Embryonic facial prominence (tissue), 1 donor: ENCODE data around the gene ENOSF1.
"Not testable (repeated sequence)": the region's sequence is repeated elsewhere in the genome, so short reads cannot be mapped to it uniquely, and the experiment has no call there.

ENCODE experiments used
- DNase-seq: peaks from one replicate; pipeline ENCODE4 v3.0.0-alpha.2; 2016; ENCODE audit errors: extremely low spot score

The ENOSF1 gene

DNA sequence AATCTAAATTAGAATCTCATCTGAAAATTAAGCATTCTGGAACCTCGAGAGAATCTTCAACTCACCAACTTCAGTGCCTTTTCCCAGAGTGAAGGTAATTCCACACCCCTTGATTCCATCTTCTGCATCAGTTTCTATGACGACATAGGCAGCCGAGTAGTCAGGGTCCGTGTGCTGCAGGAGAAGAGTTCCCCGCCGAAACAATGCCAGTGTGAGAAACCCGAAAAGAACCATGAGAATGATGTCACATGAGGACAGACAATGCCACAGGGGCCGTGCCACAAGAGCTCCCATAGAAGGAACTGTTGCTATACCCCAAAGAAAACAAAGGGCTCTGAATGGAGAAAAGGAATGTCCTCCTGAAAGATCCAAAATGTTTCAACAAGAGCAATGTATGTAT lies 6.0 kb downstream of the ENOSF1 start:
- DNase-seq, result no peak

DNA sequence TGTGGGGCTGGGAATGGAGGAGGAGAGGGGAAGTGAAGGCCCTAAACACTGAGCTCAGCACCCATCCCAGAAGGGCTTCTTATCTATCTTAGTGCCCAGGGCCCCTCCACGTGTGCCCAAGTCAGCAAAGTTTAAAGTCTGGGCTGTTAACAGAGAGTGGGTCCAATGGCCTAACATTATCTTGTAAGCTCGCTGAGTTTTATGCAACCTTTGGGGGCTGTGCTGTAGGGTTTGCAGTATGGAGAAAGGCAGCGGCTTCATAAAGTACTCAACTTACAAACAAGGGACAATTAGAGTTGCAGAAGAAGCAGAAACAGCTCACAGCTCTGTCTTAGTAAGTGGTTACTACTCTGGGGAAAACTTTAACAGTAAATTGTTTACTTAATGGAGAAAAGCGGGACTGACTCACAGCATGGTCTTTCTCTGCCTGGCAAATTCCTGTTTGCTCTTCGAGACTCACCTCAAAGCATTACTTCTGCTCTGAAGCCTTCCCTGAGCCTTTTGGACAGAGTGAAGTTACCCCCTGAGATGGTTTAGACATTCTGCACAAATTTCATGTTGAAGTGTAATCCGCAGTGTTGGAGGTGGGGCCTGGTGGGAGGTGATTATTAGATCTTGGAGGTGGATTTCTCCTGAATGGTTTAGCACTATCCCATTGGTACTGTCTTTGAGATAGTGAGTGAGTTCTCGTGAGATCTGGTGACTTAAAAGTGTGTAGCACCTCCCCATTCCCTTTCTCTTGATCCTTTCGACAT lies 9.0 kb downstream of the ENOSF1 start:
- no peak for DNase-seq

DNA sequence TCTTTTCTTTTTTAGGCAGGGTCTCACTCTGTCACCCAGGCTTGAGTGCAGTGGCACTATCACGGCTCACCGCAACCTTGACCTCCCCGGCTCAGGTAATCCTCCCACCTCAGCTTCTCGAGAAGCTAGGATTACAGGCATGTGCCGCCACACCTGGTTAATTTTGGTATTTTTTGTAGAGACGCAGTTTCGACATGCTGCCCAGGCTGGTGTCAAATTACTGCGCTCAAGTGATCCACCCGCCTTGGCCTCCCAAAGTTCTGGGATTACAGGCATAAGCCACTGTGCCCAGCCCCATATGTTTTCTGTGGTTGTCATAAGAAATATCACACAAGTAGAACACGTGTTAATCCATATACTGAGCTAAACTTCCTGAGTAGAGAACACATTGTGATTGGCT lies 14.6 kb downstream of the ENOSF1 start:
- no peak for DNase-seq

DNA sequence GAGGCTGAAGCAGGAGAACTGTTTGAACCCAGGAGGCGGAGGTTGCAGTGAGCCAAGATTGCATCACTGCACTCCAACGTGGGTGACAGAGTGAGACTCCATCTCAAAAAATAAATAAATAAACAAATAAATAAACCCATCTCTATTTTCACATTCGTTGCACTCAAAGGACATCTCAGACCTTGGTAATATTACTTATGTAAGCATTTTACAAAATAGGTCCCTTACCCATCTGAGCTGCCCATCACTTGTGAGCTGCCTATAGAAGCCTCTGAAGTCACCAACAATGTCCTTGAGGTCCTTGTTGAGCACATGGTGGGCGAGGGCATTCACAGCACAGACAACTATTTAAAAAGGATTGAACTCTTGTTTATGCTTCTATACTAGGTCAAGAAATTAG lies 15.4 kb downstream of the ENOSF1 start:
- DNase-seq, result no peak

DNA sequence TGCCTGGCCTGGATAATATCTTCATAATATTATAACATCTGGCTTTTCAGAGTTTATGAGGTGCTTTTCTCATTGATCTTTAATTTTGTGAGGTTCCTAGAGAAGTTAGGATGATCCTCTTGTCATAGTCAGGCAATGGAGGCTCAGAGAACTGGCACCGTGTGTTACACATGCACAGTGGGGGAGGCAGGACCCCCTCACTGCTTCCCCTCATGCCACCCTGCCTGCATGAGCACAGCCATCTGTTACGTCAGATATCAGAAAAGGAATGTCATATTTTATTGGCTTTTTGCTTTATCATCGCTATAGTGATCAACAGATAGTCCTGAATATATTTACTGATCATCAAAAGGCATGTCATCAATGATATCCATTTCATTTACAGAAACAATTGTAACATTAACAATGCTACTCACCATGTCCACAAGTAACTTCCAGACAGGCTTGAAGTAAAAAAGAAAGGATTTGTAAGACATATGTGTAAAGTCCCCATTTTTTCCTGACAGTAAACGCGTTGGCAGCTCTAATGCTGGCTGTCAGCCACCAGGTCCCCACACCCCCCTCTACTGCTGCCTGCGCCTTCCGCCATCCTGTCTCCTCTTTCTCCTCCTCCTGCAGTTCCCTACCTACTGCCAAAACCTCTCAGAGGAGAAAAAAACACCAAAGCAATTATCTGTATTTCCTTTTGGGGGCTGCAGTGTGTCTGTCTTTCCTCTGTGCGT lies 18.8 kb downstream of the ENOSF1 start:
- DNase-seq, result no peak

DNA sequence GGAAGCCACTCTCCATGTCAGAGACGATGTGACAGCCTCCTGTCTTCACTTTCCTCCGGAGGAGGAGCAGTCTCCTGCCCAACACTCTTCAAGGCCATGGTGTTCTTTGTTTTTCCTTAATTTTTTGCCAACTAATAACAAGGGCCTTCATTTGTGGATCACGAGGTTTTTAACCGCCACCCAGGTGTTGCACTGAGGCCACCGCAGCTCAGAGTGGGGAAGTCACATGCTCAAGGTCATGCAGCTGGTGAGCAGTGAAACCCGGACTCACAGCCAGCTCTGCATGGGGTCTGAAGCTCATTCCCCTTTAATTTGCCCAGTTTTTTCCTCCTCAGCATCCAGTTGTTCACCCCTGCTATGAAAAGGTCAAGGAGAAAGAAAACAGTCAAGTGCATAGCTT lies 19.6 kb downstream of the ENOSF1 start:
- no peak for DNase-seq

DNA sequence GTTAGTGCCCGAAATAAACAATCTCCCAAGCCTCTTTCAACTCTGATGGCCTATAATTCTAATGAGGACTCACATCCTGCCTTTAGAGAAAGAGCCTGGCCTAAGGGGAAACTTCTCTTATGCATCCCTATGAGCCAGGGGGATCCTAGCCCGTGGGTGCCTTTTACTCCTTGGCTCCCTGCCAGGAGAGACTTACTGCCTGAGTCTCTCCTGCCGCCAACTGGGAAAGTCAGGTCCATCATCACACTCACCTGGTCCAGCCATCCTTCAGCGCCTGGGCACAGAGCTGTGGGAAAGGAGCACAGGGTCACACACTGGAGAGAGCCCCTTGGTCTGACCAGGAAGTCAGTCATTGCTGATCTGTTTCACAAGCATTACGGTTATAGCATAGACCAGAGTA lies 24.1 kb downstream of the ENOSF1 start:
- DNase-seq, result no peak

DNA sequence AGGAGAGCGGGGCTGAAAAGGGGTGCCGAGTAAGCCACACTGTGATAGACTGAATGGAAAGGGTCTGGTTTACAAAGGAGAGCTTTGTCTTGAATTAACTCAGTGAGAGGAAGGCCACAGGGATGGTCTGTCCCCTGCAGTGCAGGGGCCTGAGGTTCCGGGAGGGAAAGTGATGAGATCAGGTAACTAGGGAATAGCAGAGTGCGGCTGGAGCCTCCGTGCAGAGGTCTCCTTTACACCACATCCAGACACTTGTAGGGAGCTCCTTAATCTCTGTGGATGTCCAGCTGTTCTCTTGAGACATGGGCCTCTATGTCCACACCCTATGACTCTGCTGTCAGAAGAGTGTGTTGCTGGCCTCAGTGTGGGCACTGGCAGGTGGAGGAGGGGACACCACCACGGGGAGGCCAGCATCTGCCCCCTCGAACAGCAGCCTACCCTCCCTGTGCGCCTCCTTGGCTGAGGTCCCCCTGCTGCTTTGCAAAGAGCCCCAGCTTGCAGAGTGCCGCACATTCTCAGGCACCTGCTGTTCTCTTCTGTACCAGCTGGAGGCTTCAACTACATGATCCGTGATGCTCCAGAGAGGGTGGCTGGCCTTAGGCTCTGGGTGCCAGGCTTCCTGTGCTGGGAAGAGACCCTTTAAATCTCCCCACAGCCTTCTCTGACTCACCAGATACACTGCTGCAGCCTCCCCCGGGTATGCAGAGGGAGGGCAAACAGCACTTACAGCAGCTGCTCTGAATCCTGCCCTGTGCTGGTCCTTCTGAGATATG lies 25.9 kb downstream of the ENOSF1 start:
- no peak for DNase-seq

DNA sequence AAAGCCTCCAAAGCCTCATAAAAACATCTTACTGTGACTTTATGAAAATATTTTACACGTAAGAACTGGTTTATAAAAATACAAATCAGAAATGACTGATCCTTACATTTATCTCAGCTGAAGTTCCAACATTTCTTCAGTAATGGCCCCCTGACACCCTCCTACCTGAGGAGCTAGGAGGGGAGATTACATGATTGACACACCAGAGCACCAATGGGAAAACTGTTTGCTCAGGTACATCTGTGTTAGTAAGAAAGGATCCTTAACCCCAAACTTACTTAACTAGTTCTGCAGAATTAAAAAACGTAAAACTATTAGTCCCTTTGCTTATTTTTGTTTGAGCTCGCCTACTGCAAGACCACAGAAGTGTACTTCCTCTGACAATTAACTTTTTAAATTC lies 27.0 kb downstream of the ENOSF1 start:
- DNase-seq, result no peak

DNA sequence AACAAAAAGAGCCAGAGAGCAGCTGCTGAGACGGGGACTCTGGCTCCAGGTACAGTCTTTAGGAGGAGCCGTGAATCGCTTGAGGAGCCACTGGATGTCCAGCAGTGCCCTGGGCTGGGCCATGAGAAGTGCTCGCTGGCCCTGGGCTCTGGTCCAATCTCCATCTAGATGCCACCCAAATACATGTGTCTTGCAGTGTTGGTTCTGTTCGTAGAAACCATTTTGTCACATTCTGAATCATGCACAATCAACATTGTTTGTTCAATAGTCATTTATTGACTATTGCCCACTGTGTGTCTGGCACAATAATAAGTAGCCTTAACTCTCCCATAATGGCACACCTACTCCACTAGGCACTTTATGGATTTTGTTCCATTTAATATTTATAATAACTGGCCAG lies 28.9 kb downstream of the ENOSF1 start:
- DNase-seq, result no peak

DNA sequence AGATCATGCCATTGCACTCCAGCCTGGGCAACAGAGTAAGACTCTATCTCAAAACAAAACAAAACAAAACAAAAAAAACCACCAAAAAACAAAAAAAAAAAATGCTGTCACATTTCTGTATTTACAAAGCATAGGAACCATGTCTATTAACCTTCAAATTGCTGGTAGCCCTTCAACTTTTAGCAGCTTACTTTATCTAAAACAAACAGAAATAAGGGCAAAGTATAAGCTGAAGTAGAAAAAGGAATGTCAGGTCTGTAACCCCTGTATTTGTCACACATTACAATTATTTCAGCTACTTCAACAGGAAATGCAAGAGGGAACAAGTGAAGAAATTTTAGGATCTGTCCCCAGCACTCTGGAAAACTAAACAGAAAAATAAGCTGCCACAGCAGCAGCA lies 29.6 kb downstream of the ENOSF1 start:
- no peak for DNase-seq

DNA sequence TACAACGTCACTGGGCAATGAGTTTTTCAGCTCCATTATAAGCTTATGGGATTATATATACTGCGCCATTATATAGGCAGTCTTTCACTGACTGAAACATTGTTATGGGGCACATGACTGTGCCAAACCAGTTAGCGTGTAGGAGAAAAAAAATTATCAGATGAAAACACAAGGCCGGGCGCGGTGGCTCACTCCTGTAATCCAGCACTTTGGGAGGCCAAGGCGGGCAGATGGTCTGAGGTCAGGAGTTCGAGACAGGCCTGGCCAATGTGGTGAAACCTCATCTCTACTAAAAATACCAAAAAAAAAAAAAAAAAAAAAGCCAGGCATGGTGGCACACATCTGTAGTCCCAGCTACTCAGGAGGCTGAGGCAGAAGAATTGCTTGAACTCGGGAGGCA lies 30.0 kb downstream of the ENOSF1 start:
- not testable (repeated sequence) for DNase-seq

DNA sequence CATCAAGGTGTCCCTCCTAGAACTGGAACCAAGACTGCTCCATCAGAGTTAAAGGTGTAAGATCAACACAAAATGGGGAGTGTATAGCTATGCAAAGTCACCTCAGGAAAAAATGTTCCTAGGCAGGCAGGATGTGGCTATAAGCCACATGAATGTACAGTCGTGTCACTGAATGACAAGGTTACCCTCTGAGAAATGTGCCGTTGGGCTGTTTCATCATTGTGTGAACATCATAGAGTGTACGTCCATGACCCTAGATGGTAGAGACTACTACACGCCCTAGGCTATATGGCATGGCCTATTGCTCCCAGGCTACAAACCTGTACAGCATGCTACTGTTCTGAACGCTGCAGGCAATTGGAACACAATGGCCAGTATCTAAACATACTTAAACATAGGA lies 30.4 kb downstream of the ENOSF1 start:
- no peak for DNase-seq

DNA sequence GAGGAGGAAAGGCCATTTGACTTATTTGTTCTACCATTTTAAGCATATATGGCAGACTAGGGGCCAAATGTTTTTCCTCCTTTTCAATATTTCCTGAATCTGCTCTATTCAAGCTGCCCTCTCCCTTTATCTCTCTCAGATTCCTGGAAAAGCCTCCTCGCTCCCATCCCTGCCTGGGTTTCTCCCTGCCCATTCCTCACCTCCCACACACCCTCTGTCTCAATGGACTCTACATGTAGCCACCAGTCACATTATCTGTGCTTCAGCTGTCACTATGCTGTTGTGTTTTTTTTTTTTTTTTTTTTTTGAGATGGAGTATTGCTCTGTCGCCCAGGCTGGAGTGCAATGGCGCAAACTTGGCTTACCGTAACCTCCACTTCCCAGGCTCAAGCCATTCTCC lies 32.0 kb downstream of the ENOSF1 start:
- DNase-seq, result no peak

DNA sequence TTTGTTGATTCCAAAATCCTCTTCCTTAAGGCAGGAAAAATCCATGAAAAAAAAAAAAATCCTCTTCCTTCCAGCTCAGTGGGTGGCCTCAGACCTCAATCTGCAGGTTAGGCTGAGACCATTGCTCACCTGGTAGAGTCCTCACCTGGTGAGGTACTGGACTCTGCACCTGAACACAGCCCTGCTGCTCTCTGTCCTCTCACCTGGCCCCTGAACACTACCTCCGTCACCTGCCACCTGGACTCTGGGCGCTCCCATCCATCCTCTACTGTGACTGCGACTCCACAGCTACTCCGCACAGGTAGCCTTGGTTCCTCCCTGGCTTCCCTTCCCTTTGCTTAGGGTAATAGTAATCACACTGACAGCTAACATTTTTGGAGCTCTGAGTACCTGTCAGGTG lies 32.9 kb downstream of the ENOSF1 start:
- DNase-seq, result no peak

DNA sequence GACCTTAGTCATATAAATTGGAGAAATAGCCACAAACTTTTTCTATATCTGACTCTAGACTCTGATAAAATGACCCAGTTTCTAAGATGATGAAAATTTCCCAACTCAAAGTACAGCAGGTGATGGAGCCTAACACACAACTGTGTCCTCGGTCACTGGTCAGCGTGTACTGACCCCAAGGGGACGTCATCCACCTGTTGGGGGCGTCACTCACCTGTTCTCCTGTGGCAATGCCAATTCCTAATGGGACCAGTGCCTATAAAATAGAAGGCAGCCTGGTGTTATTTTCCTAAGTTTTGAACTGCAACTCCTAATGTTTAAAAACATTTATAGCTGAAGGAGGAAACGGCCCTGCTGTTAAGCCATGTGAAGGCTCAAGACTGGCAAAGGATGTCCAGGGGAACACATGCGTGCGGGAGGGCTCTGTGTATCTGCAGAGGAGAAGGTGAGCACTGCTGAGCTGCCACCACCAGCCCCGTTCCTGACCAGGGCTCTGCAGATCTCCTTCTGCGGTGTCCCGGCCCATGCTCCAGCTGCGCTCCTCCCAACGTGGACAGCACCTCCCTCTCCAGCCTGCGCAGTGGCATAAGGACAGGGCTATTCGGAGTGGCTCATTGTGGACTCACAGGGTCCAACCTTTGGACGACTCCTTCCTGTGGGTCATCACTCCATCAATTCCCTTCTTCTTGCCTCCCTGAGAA lies 33.8 kb downstream of the ENOSF1 start:
- no peak for DNase-seq

DNA sequence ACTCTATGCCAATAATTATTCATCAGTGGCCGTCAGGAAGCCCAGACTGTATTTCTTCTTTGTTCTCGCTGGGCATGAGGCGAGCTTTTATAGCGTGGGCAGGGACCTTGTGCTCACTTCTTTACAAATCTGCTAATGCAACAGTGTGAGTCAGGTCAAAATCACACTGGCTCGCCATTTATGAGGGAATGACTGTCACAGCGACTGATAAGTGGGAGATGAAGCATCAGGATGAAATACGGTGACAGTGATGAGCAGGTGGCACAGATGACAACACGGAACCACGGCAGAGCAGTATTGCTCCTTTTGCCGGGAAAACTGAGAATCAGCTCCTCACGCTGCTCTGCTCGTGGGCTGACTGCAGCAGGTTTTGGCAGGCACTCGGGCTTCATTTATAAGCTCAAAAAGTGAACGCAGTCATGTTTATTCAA lies 34.5 kb downstream of the ENOSF1 start:
- DNase-seq, result no peak

DNA sequence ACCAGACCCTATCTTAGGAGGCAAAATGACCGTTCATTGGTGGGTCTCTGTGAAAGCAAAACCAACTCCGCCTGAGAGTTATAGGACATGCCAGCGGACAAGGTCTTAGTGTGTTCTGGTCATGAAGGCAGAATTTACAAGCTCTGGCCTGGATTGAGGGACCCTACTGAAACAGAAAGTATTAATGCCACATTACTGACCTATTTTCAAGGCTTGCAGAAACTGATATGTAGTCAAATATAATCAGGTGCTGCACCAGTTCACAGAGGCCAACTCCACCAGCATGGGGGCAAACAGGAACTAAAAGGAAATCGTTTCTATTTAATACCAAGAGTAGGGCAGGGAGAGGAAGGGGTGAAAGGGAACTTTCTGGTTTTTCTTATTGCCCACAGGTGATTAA lies 35.3 kb downstream of the ENOSF1 start:
- DNase-seq, result no peak

DNA sequence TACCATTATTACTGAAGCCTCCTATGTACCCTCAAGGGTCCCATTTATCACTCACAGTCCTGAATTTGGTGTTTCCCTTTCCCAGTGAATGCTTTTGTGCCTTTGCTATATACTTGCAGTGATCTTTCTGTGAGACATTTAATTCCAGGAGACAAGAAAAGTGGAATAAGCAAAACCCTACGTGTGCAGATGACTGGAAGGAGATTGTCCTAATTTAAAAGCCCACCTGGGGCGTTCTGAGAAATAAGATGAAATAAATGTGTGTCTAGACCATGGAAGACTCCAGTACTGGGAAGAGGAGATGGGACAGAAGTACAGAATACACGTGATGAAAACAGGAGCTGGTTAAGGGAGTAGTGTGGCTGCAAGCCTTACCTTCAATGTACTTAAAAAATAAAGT lies 35.7 kb downstream of the ENOSF1 start:
- DNase-seq, result no peak

DNA sequence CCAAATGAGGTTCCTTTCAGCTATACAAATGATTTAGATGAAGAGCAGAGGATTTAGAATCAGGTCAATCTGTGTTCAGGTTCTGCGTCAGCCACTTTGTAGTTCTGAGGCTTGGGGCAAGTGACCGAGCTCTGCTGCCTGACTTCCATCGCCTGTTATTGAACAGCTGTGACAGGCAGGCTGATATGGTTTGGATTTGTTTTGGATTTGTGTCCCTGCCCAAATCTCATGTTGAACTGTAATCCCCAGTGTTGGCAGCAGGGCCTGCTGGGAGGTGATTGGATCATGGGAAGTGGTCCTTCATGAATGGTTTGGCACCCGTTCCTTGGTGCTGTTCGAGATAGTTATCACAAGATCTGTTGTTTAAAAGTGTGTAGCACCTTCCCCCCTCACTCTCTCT lies 36.4 kb downstream of the ENOSF1 start:
- no peak for DNase-seq

DNA sequence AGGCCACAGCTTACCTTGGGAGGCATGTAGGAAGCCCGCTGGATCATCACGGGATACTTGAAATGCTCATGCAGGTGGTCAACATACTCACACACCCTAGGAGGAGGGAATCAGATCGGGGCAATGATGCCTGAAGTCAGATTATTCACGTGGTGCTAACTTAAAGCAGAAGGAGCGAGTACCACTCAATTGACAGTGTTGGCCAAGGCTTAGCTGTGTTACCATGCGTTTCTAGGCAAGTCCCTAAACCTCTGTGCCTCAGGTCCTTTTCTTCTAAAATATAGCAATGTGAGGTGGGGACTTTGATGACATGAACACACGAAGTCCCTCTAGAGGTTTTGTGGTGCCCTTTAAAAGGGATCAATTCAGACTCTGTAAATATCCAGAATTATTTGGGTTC lies 37.1 kb downstream of the ENOSF1 start:
- no peak for DNase-seq

DNA sequence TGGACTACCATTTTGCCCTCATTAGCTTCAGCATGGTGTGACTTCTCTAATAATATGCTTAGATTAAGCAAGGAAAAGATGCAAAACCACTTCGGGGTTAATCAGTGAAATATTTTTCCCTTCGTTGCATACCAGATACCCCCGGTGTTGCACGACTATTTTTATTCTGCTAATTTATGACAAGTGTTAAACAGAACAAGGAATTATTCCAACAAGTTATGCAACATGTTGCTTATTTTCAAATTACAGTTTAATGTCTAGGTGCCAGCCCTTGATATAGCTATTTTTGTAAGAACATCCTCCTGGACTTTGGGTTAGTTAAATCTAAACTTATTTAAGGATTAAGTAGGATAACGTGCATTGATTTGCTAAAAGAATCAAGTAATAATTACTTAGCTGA lies 38.7 kb downstream of the ENOSF1 start:
- DNase-seq, result no peak
